Smooth muscle cell (in vitro differentiated cells): ENCODE measurements around the gene IGF1R. TPM values are rescaled to one million over a fixed set of nuclear protein-coding genes. Genes with fewer than 3 reads are reported as not detected.
A peak's percentile ranks its signal among the peaks of the same experiment; 100 is the strongest.

Experiments
- DNase-seq: peaks from one replicate; lab custom pipeline; 2025; ENCODE audit not compliant: unreplicated experiment; lab: John Stamatoyannopoulos, UW
- H2AFZ ChIP-seq: fragments of 200-600 bp; sonication (generic); 2 replicates; pipeline ENCODE4 v1.6.0; 2016; ENCODE audit warnings: antibody characterized with exemption, low read depth, mild to moderate bottlenecking
- H3F3A ChIP-seq: fragments of 200-600 bp; sonication (generic); 2 replicates; pipeline ENCODE4 v1.6.0; 2017; ENCODE audit warnings: antibody characterized with exemption, low read depth
- H3K27ac ChIP-seq: fragments of 200-600 bp; sonication (generic); 2 replicates; pipeline ENCODE4 v1.5.1; 2016; ENCODE audit warnings: low read depth, mild to moderate bottlenecking
- H3K27me3 ChIP-seq: fragments of 200-600 bp; sonication (generic); 2 replicates; pipeline ENCODE4 v1.6.1; 2016; ENCODE audit warnings: low read depth, mild to moderate bottlenecking
- H3K36me3 ChIP-seq: fragments of 200-600 bp; sonication (generic); 2 replicates; pipeline ENCODE4 v1.5.1; 2016; ENCODE audit warnings: low read depth
- H3K4me1 ChIP-seq: fragments of 200-600 bp; sonication (generic); 2 replicates; pipeline ENCODE4 v1.5.1; 2016; ENCODE audit warnings: low read depth
- H3K4me2 ChIP-seq: fragments of 200-600 bp; sonication (generic); 2 replicates; pipeline ENCODE4 v1.6.0; 2016; ENCODE audit warnings: mild to moderate bottlenecking
- H3K4me3 ChIP-seq: fragments of 200-600 bp; sonication (generic); 2 replicates; pipeline ENCODE4 v1.5.1; 2016; ENCODE audit warnings: mild to moderate bottlenecking
- H3K79me2 ChIP-seq: fragments of 200-600 bp; sonication (generic); 2 replicates; pipeline ENCODE4 v1.6.0; 2016; ENCODE audit warnings: low read depth, mild to moderate bottlenecking
- H3K9ac ChIP-seq: fragments of 200-600 bp; sonication (generic); 2 replicates; pipeline ENCODE4 v1.6.0; 2016; ENCODE audit warnings: low read depth
- H3K9me3 ChIP-seq: fragments of 200-600 bp; sonication (generic); replicated peaks from 2 replicates; pipeline ENCODE4 v1.5.1; 2016; ENCODE audit warnings: low read depth
- H4K20me1 ChIP-seq: fragments of 200-600 bp; sonication (generic); 2 replicates; pipeline ENCODE4 v1.6.0; 2016; ENCODE audit warnings: low read depth
- CTCF ChIP-seq: fragments of 200-600 bp; sonication (generic); IDR thresholded peaks from 2 replicates; pipeline ENCODE4 v1.5.1; 2017; ENCODE audit warnings: borderline replicate concordance, mild to moderate bottlenecking, antibody characterized with exemption; ENCODE audit not compliant: insufficient read depth, poor library complexity, severe bottlenecking
- WGBS: methylation state at CpG from one replicate; pipeline ENCODE4 v1.1.7; 2016; ENCODE audit warnings: low lambda C conversion rate; 5-methylcytosine and 5-hydroxymethylcytosine counted together
- polyA plus RNA-seq: library from polyadenylated mRNA; unstranded; fragments of >200 nt; fragmentation: Nextera tagmentation; extraction: Ambion mirVana; gene quantifications from 2 replicates; pipeline ENCODE4 v1.2.1, GENCODE V29; 2016
- total RNA-seq: library from RNA; depleted of rRNA; stranded (reverse); fragments of >200 nt; gene quantifications from 2 replicates; pipeline ENCODE4 v1.2.3, GENCODE V29; 2014

IGF1R gene
- total and polyA plus RNA-seq, 2 experiments from 2014 or later: 14.0 to 70.2 TPM

GRCh38 chr15:98786717-98787116 lies 138.4 kb downstream of the IGF1R start:
- DNase-seq: no peak
- TF ChIP-seq CTCF: no peak
- Histone ChIP-seq H3K9me3 (no peaks in the 10 kb centered on the region), H3K27ac (no peak overlapping the region), H3K79me2 (peaks cover 87% of the 10 kb centered on the region), H3K36me3 (no peaks in the 10 kb centered on the region), H3K4me1 (peaks cover 53% of the 10 kb centered on the region), H3K4me2 (no peak overlapping the region), H2AFZ (no peak overlapping the region), H3K9ac (no peak overlapping the region), H3F3A (no peaks in the 10 kb centered on the region), H4K20me1 (peaks cover 93% of the 10 kb centered on the region), H3K27me3 (no peaks in the 10 kb centered on the region), H3K4me3 (no peak overlapping the region)
- WGBS: 91% methylated on average over 9 of the region's 9 CpGs

GRCh38 chr15:98787194-98787593 lies 138.9 kb downstream of the IGF1R start:
- Histone ChIP-seq H3K9me3 (no peaks in the 10 kb centered on the region), H2AFZ (no peak overlapping the region), H3F3A (no peaks in the 10 kb centered on the region), H3K27ac (no peak overlapping the region), H4K20me1 (peaks cover 93% of the 10 kb centered on the region), H3K4me3 (no peak overlapping the region), H3K79me2 (peaks cover 87% of the 10 kb centered on the region), H3K27me3 (no peaks in the 10 kb centered on the region), H3K4me2 (no peak overlapping the region), H3K4me1 (peaks cover 53% of the 10 kb centered on the region), H3K36me3 (no peaks in the 10 kb centered on the region), H3K9ac (no peak overlapping the region)
- no peak for TF ChIP-seq CTCF
- no peak for DNase-seq
- WGBS: 61% methylated on average over 2 of the region's 2 CpGs

- Histone ChIP-seq H3K4me2 (peak overlapping the region; percentile 47), H3K79me2 (peaks cover 87% of the 10 kb centered on the region), H4K20me1 (peaks cover 97% of the 10 kb centered on the region), H2AFZ (no peak overlapping the region), H3K27ac (peak overlapping the region; percentile 28), H3K36me3 (no peaks in the 10 kb centered on the region), H3K4me3 (no peak overlapping the region), H3K9me3 (no peaks in the 10 kb centered on the region), H3K4me1 (peaks cover 53% of the 10 kb centered on the region), H3F3A (no peaks in the 10 kb centered on the region), H3K9ac (no peak overlapping the region), H3K27me3 (no peaks in the 10 kb centered on the region)
- 56% methylated on average over 9 of the region's 9 CpGs for WGBS
- no peak for DNase-seq
- TF ChIP-seq CTCF: no peak
Observed at GRCh38 chr15:98787936-98788757, 139.8 kb downstream of the IGF1R start.

GRCh38 chr15:98789020-98789419 lies 140.7 kb downstream of the IGF1R start:
- no peak for DNase-seq
- Histone ChIP-seq H3K9me3 (no peaks in the 10 kb centered on the region), H3K27ac (peak overlapping the region; percentile 28), H3K4me1 (peaks cover 58% of the 10 kb centered on the region), H3K4me2 (no peak overlapping the region), H3K4me3 (no peak overlapping the region), H2AFZ (no peak overlapping the region), H3F3A (no peaks in the 10 kb centered on the region), H3K27me3 (no peaks in the 10 kb centered on the region), H3K9ac (no peak overlapping the region), H3K79me2 (peaks cover 89% of the 10 kb centered on the region), H3K36me3 (no peaks in the 10 kb centered on the region), H4K20me1 (peaks cover 100% of the 10 kb centered on the region)
- 86% methylated on average over 4 of the region's 4 CpGs for WGBS
- TF ChIP-seq CTCF: no peak
